ENCODE data around the gene PRIMPOL.
"Not testable (repeated sequence)": the region's sequence is repeated elsewhere in the genome, so short reads cannot be mapped to it uniquely, and the experiment has no call there.

- TF ChIP-seq, protein P1, sequence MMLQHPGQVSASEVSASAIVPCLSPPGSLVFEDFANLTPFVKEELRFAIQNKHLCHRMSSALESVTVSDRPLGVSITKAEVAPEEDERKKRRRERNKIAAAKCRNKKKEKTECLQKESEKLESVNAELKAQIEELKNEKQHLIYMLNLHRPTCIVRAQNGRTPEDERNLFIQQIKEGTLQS (CRISPR knock-in tag; conservative IDR thresholded peaks at IDR 0.05) = not testable (repeated sequence)
- TF ChIP-seq, protein P2, sequence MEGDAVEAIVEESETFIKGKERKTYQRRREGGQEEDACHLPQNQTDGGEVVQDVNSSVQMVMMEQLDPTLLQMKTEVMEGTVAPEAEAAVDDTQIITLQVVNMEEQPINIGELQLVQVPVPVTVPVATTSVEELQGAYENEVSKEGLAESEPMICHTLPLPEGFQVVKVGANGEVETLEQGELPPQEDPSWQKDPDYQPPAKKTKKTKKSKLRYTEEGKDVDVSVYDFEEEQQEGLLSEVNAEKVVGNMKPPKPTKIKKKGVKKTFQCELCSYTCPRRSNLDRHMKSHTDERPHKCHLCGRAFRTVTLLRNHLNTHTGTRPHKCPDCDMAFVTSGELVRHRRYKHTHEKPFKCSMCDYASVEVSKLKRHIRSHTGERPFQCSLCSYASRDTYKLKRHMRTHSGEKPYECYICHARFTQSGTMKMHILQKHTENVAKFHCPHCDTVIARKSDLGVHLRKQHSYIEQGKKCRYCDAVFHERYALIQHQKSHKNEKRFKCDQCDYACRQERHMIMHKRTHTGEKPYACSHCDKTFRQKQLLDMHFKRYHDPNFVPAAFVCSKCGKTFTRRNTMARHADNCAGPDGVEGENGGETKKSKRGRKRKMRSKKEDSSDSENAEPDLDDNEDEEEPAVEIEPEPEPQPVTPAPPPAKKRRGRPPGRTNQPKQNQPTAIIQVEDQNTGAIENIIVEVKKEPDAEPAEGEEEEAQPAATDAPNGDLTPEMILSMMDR (IDR thresholded peaks at IDR 0.05) = not testable (repeated sequence)
- not testable (repeated sequence) for TF ChIP-seq FOXP4 (CRISPR knock-in tag; IDR thresholded peaks at IDR 0.05); FOXK1 (CRISPR knock-in tag; IDR thresholded peaks at IDR 0.05); SMAD4 (CRISPR knock-in tag; IDR thresholded peaks at IDR 0.05); PRDM15 (CRISPR knock-in tag; IDR thresholded peaks at IDR 0.05); CREB1 (CRISPR knock-in tag; IDR thresholded peaks at IDR 0.05); MXD4 (CRISPR knock-in tag; IDR thresholded peaks at IDR 0.05; ENCODE audit: borderline replicate concordance)
- TF ChIP-seq, protein P3, sequence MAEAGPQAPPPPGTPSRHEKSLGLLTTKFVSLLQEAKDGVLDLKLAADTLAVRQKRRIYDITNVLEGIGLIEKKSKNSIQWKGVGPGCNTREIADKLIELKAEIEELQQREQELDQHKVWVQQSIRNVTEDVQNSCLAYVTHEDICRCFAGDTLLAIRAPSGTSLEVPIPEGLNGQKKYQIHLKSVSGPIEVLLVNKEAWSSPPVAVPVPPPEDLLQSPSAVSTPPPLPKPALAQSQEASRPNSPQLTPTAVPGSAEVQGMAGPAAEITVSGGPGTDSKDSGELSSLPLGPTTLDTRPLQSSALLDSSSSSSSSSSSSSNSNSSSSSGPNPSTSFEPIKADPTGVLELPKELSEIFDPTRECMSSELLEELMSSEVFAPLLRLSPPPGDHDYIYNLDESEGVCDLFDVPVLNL (CRISPR knock-in tag; IDR thresholded peaks at IDR 0.05; ENCODE audit: borderline replicate concordance, low read depth) = not testable (repeated sequence)
- TF ChIP-seq, protein P4, sequence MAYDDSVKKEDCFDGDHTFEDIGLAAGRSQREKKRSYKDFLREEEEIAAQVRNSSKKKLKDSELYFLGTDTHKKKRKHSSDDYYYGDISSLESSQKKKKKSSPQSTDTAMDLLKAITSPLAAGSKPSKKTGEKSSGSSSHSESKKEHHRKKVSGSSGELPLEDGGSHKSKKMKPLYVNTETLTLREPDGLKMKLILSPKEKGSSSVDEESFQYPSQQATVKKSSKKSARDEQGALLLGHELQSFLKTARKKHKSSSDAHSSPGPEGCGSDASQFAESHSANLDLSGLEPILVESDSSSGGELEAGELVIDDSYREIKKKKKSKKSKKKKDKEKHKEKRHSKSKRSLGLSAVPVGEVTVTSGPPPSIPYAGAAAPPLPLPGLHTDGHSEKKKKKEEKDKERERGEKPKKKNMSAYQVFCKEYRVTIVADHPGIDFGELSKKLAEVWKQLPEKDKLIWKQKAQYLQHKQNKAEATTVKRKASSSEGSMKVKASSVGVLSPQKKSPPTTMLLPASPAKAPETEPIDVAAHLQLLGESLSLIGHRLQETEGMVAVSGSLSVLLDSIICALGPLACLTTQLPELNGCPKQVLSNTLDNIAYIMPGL (CRISPR knock-in tag; IDR thresholded peaks at IDR 0.05) = not testable (repeated sequence)
These were observed 90.0 kb downstream of the PRIMPOL start for GRCh38 chr4:184739575-184739974.
